ENCODE measurements around the gene CWC15.

Gene CWC15

DNA sequence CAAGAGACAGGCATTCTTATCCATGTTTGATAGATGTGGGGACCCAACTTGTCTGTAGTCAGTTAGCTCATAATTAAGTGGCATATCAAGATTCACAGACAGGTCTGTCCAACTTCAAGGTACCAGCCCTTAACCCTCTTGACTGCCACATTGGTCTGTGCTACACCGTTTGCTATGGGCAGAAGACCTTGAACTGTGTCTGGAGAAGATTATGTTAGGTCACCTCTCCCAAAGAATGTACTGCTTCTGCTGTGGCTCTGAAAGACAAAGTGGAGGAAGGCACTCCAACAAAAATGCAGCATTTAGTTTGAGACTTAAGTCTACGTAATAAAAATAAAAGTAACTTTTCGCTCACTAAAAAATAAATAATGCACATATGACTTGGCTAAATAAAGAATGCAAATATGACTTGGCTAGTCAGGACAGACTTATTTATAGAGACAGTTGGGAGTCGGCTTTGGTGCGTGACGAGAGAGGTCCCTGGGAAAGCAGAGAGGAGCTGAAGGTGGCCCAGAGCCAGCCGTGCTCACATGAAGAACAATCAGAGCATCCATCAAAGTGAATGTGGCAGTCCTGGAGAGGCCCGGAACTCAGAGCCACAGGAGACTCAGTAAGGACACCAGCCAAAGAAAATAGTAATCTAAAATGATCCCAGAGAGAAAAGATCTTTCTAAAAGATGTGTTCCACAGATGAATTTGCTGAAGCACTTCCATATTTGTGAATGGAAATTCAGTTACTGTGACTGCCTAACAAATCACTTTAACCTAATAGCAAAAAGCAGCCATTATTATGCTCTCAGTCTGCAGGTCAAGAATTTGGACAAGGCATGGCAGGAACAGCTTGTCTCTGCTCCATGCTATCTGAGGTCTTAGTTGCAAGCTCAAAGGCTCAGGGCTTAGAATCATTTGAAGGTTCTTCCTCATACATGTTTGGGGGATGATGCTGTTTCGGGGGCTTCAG lies 35.0 kb downstream of the CWC15 start (continued):
- TF ChIP-seq ZNF292 (tag by site-specific recombination; IDR thresholded peaks at IDR 0.05; ENCODE audit: borderline replicate concordance, low read depth) (no peak), ZNF549 (tag by site-specific recombination; IDR thresholded peaks at IDR 0.05) (no peak), ZNF394 (tag by site-specific recombination; IDR thresholded peaks at IDR 0.05; ENCODE audit: borderline replicate concordance) (peak; percentile 47), ZNF335 (tag by site-specific recombination; conservative IDR thresholded peaks at IDR 0.05) (peak; percentile 84)

DNA sequence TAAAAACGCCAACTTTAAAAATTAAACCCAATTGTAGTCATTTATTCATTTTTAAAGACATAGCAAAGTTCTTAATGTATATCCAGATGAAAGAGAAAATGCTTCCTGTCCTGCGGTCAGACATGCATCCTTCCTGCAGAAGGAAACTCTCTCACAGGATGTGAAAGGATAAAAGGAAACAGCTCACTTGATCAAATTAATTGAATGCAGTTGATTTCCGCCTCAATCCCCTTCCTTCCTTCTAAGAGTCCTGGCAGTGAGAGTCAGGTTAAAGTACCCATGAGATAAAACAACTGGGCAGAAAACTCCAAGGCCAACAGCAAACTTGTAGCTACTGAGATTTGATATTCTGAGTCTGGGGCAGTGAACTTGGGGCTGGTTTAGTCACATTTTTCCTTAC lies 38.5 kb downstream of the CWC15 start:
- Histone ChIP-seq H3K36me3 (ENCODE audit: control insufficient read depth in 2 of 2, insufficient read depth in 1 of 2, low read length in 2 of 2) (no peaks in the 10 kb centered on the region), H3K27ac (ENCODE audit: extremely low read depth, low read depth, low read length) (no peak overlapping the region), H3K9me3 (ENCODE audit: control insufficient read depth, insufficient read depth, low read depth, low read length) (no peaks in the 10 kb centered on the region), H3K4me3 (ENCODE audit: low read depth, low read length) (no peak overlapping the region), H3K4me1 (ENCODE audit: control insufficient read depth, insufficient read depth, low read length) (no peaks in the 10 kb centered on the region)
- CTCF ChIA-PET, result interaction anchor here (0.6 to 1.9 kb wide), 2 partner anchors 10 to 312 kb away, joined by 4 to 5 read pairs; no protein-coding TSS in a partner anchor
- TF ChIP-seq ZBTB20 (tag by site-specific recombination; IDR thresholded peaks at IDR 0.05) (peak; percentile 55; the same call in 1 of the 2 replicates), EGR2 (tag by site-specific recombination; IDR thresholded peaks at IDR 0.05; ENCODE audit: low read depth) (no peak)
- POLR2A ChIA-PET, result no interaction called here

DNA sequence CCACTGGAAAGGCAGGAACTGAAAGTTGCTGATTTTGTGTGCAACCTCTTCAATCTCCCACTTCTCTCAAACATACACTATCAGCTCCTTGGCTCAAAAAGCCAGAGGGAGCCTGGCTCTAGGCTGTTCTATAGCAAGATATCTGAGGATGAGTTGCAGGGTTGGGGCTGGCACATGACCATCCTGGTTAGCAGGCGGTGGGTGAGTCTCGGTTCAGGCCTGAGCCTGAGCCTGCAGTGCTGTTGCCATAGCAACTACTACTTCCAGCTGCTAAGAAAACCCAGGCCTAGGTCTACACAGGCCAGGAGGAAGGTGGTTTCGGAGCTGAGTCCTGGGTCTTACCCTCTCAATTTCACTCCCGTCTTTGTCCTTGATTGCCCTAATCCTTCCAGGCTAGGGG lies 39.0 kb downstream of the CWC15 start:
- no peaks in the 10 kb centered on the region for H3K36me3 ChIP-seq (ENCODE audit: control insufficient read depth in 2 of 2, insufficient read depth in 1 of 2, low read length in 2 of 2)
- TF ChIP-seq ZNF776 (tag by site-specific recombination; IDR thresholded peaks at IDR 0.05; ENCODE audit: borderline replicate concordance), result no peak
- ChIA-PET CTCF (interaction anchor here (0.6 to 1.9 kb wide), 3 partner anchors 11 to 312 kb away, joined by 3 to 5 read pairs (median 4); no protein-coding TSS in a partner anchor), POLR2A (no interaction called here)
- H3K4me3 ChIP-seq (ENCODE audit: low read depth, low read length), result no peak overlapping the region
- H3K9me3 ChIP-seq (ENCODE audit: control insufficient read depth, insufficient read depth, low read depth, low read length), result no peaks in the 10 kb centered on the region
- no peaks in the 10 kb centered on the region for H3K4me1 ChIP-seq (ENCODE audit: control insufficient read depth, insufficient read depth, low read length)
- no peak overlapping the region for H3K27ac ChIP-seq (ENCODE audit: extremely low read depth, low read depth, low read length)

DNA sequence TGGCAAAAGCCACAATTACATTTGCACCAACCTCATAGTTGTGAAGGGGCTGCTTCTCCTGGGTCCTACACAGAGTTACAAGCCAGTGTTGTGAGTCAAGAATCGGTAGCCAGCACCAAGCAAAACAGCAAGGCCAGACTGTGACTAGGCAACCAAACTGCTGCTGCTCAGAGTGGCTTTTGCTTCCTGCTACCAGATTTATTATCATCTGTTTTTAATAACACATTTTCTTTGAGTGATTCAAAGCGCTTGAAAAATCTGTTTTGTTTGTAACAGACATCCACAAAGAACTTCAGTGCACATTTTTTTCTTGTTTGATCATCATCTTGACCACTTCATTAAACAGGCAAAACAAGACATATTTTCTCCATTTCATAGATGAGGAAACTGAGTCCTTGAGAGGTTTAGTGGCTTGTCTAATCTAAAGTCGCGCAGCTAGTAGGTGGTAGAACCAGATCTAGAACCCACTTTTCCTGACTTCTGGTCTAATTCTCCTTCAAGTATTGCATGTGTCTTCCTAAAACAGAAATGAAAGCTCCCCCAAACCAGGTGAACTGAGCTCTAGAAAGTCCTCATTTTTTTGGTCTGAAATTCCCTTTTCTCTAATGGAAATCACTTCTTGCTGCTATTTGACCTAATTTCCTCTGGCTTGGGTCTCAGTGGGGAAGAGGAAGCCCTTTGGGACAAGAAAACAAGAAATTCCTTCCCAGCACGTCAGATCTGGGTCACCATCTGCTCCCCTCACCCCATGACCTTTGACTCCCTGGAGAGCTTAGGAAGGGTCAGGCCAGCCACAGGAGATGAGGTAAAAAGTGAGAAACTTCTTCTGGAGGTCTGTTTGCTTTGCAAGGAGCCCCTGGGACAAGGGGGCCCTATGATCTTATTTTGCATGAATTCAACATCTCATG lies 39.9 kb downstream of the CWC15 start:
- Histone ChIP-seq H3K4me1 (ENCODE audit: control insufficient read depth, insufficient read depth, low read length) (no peaks in the 10 kb centered on the region), H3K9me3 (ENCODE audit: control insufficient read depth, insufficient read depth, low read depth, low read length) (no peaks in the 10 kb centered on the region), H3K4me3 (ENCODE audit: low read depth, low read length) (no peak overlapping the region), H3K36me3 (ENCODE audit: control insufficient read depth in 2 of 2, insufficient read depth in 1 of 2, low read length in 2 of 2) (no peaks in the 10 kb centered on the region), H3K27ac (ENCODE audit: extremely low read depth, low read depth, low read length) (no peak overlapping the region)
- TF ChIP-seq ZSCAN16 (tag by site-specific recombination; IDR thresholded peaks at IDR 0.05), result no peak
- no peak for TF ChIP-seq ZNF184 (tag by site-specific recombination; IDR thresholded peaks at IDR 0.05)
- no peak for TF ChIP-seq ZNF133 (tag by site-specific recombination; IDR thresholded peaks at IDR 0.05)
- TF ChIP-seq SALL2 (tag by site-specific recombination; IDR thresholded peaks at IDR 0.05; ENCODE audit: borderline replicate concordance), result no peak
- TF ChIP-seq, protein P1, sequence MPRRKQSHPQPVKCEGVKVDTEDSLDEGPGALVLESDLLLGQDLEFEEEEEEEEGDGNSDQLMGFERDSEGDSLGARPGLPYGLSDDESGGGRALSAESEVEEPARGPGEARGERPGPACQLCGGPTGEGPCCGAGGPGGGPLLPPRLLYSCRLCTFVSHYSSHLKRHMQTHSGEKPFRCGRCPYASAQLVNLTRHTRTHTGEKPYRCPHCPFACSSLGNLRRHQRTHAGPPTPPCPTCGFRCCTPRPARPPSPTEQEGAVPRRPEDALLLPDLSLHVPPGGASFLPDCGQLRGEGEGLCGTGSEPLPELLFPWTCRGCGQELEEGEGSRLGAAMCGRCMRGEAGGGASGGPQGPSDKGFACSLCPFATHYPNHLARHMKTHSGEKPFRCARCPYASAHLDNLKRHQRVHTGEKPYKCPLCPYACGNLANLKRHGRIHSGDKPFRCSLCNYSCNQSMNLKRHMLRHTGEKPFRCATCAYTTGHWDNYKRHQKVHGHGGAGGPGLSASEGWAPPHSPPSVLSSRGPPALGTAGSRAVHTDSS (tag by site-specific recombination; IDR thresholded peaks at IDR 0.05), result no peak
- no peak for TF ChIP-seq ZNF629 (tag by site-specific recombination; IDR thresholded peaks at IDR 0.05)
- no peak for TF ChIP-seq ZNF366 (tag by site-specific recombination; conservative IDR thresholded peaks at IDR 0.05)
- TF ChIP-seq ZNF211 (tag by site-specific recombination; IDR thresholded peaks at IDR 0.05; ENCODE audit: low read depth), result no peak
- no peak for TF ChIP-seq ZNF132 (tag by site-specific recombination; IDR thresholded peaks at IDR 0.05; ENCODE audit: borderline replicate concordance)
- no peak for TF ChIP-seq ZNF175 (tag by site-specific recombination; IDR thresholded peaks at IDR 0.05)
- TF ChIP-seq ZNF843 (tag by site-specific recombination; IDR thresholded peaks at IDR 0.05), result no peak
- no peak for TF ChIP-seq KLF10 (tag by site-specific recombination; IDR thresholded peaks at IDR 0.05)
- no peak for TF ChIP-seq ZNF23 (tag by site-specific recombination; IDR thresholded peaks at IDR 0.05; ENCODE audit: borderline replicate concordance)
- no peak for TF ChIP-seq EGR2 (tag by site-specific recombination; IDR thresholded peaks at IDR 0.05; ENCODE audit: low read depth)
- no peak for TF ChIP-seq ZBTB20 (tag by site-specific recombination; IDR thresholded peaks at IDR 0.05)
- TF ChIP-seq, protein P2, sequence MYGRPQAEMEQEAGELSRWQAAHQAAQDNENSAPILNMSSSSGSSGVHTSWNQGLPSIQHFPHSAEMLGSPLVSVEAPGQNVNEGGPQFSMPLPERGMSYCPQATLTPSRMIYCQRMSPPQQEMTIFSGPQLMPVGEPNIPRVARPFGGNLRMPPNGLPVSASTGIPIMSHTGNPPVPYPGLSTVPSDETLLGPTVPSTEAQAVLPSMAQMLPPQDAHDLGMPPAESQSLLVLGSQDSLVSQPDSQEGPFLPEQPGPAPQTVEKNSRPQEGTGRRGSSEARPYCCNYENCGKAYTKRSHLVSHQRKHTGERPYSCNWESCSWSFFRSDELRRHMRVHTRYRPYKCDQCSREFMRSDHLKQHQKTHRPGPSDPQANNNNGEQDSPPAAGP (tag by site-specific recombination; IDR thresholded peaks at IDR 0.05), result no peak
- TF ChIP-seq, protein P3, sequence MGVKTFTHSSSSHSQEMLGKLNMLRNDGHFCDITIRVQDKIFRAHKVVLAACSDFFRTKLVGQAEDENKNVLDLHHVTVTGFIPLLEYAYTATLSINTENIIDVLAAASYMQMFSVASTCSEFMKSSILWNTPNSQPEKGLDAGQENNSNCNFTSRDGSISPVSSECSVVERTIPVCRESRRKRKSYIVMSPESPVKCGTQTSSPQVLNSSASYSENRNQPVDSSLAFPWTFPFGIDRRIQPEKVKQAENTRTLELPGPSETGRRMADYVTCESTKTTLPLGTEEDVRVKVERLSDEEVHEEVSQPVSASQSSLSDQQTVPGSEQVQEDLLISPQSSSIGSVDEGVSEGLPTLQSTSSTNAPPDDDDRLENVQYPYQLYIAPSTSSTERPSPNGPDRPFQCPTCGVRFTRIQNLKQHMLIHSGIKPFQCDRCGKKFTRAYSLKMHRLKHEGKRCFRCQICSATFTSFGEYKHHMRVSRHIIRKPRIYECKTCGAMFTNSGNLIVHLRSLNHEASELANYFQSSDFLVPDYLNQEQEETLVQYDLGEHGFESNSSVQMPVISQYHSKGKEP (tag by site-specific recombination; IDR thresholded peaks at IDR 0.05), result no peak
- POLR2A ChIA-PET, result no interaction called here
- CTCF ChIA-PET, result interaction anchor here (0.7 to 1.9 kb wide), 3 partner anchors 12 to 1112 kb away, joined by 3 to 5 read pairs (median 3); no protein-coding TSS in a partner anchor

Measured in HEK293 (cell line).